ENCODE measurements around the gene CLEC2L. TPM values are rescaled to one million over a fixed set of nuclear protein-coding genes. Genes with fewer than 3 reads are reported as not detected.

The CLEC2L gene
- total RNA-seq, 1 experiment from 2014 or later, result not detected

GRCh38 chr7:139536152-139536551 lies 12.7 kb downstream of the CLEC2L start:
- intact Hi-C loops (cut with micrococcal nuclease), result no loop called here
- CTCF ChIA-PET, result no interaction called here

More at GRCh38 chr7:139536152-139536551, 12.7 kb downstream of the CLEC2L start:
- Histone ChIP-seq H3K9me2 (ENCODE audit: insufficient read depth) (no peaks in the 10 kb centered on the region), H3K9ac (ENCODE audit: low read length) (no peak overlapping the region), H2AFZ (ENCODE audit: low read depth, low read length, poor library complexity, severe bottlenecking) (no peak overlapping the region), H3K4me2 (ENCODE audit: low read length) (no peak overlapping the region), H3K4me3 (replicated peaks in 1 of 2; ENCODE audit: low read depth in 1 of 2, low read length in 2 of 2) (no peak overlapping the region), H3K9me3 (ENCODE audit: control insufficient read depth in 1 of 2, insufficient read depth in 1 of 2, low read depth in 1 of 2, low read length in 2 of 2) (no peaks in the 10 kb centered on the region), H3K27me3 (ENCODE audit: insufficient read depth, low read length) (peaks cover 10% of the 10 kb centered on the region; the same call in 1 of the 2 replicates), H3K36me3 (ENCODE audit: control insufficient read depth in 1 of 2, insufficient read depth in 2 of 2, low read length in 2 of 2) (no peaks in the 10 kb centered on the region), H3K4me1 (ENCODE audit: control insufficient read depth in 1 of 2, insufficient read depth in 2 of 2, low read length in 2 of 2) (no peaks in the 10 kb centered on the region), H4K20me1 (ENCODE audit: insufficient read depth) (no peaks in the 10 kb centered on the region), H3K27ac (ENCODE audit: low read depth, low read length) (no peak overlapping the region), H3K79me2 (ENCODE audit: insufficient read depth, low read length) (no peaks in the 10 kb centered on the region)
- no TSS peak for BruUV-seq (replicated peaks)
- ChIA-PET RAD21 (ENCODE audit: low non-redundant PET in 1 of 2, low total read pairs in 2 of 2, uncharacterized antibody in 2 of 2, unreplicated experiment in 2 of 2) (no interaction called here), POLR2A (no interaction called here)
- ATAC-seq, result no peak
- DNase-seq (ENCODE audit: low read depth, low spot score), result no peak
- TF ChIP-seq SIN3A (IDR thresholded peaks at IDR 0.05; ENCODE audit: low read depth), result no peak
- no peak for TF ChIP-seq ZFX (IDR thresholded peaks at IDR 0.05)
- no peak for TF ChIP-seq RAD21 (IDR thresholded peaks at IDR 0.05; ENCODE audit: low read depth)
- TF ChIP-seq ZNF274 (IDR thresholded peaks at IDR 0.05; ENCODE audit: low read depth, low read length), result no peak
- no peak for TF ChIP-seq EGR1 (IDR thresholded peaks at IDR 0.05; ENCODE audit: low read depth)
- TF ChIP-seq CTCF (IDR thresholded peaks at IDR 0.05 in 2 of 3, conservative IDR thresholded peaks at IDR 0.05 in 1 of 3; ENCODE audit: borderline replicate concordance in 1 of 3, insufficient read depth in 1 of 3, low read depth in 2 of 3, low read length in 2 of 3), result no peak
- TF ChIP-seq FOSL1 (IDR thresholded peaks at IDR 0.05; ENCODE audit: low read depth), result no peak
- no peak for TF ChIP-seq MAX (IDR thresholded peaks at IDR 0.05)
- TF ChIP-seq ELF1 (IDR thresholded peaks at IDR 0.05; ENCODE audit: borderline replicate concordance, low read depth), result no peak
- no peak for TF ChIP-seq SRF (IDR thresholded peaks at IDR 0.05; ENCODE audit: low read depth)
- no peak for TF ChIP-seq ZBTB33 (IDR thresholded peaks at IDR 0.05; ENCODE audit: extremely low read depth, insufficient replicate concordance, low read length)
- no peak for TF ChIP-seq SP1 (IDR thresholded peaks at IDR 0.05; ENCODE audit: low read depth)
- TF ChIP-seq CBX3 (IDR thresholded peaks at IDR 0.05; ENCODE audit: low read depth), result no peak
- no peak for TF ChIP-seq EZH2phosphoT487 (IDR thresholded peaks at IDR 0.05; ENCODE audit: borderline replicate concordance)

All from HCT116 (cell line).